LHCN-M2 (cell line): ENCODE results near the gene DISP2. TPM values are rescaled to one million over a fixed set of nuclear protein-coding genes. Genes with fewer than 3 reads are reported as not detected.

ENCODE experiments used
- DNase-seq: peaks from one replicate; pipeline ENCODE4 v3.0.0-alpha.2; 2012; ENCODE audit warnings: low read depth
- total RNA-seq: library from RNA; depleted of rRNA; stranded (reverse); fragments of >200 nt; gene quantifications from 2 replicates; pipeline ENCODE4 v1.2.3, GENCODE V29; 2014

Gene DISP2
- total RNA-seq, 1 experiment from 2014 or later, result 1.3 TPM

DNA sequence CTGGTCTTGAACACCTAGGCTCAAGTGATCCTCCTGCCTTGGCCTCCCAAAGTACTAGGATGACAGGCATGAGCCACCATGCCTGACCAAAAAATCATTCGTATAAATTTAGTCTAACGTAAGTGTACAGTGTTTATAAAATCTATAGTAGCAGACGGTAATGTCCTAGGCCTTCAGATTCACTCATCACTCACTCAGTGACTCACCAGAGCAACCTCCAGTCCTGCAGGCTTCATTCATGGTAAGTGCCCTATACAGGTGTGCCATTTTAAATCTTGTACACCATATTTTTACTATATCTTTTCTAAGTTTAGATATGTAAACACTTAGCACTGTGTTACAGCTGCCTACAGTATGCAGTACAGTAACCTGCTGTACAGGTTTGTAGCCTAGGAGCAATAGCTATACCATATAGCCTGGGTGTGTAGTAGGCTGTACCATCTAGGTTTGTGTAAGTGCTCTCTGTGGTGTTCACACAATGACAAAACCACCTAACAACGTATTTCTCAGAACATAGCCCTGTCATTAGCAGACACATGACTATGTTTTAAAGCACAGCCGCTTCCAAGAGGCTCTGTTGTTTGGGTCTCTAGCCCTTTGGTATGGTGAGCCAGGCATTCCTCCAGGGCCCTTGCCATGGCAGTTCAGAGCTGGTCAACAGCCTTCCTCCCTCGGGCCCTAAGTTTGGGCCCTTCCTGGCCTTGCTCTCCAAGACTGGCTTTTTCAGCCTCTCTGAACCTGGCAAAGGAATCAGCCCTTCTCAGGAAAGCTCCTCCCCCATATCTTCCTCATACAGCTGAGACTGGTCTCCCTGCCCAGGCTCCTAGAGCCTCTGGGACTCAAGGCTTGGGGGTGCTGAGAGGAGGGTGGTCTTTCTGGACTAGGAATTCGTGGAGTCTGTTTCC is 15.4 kb upstream of the DISP2 start:
- DNase-seq, result no peak

DNA sequence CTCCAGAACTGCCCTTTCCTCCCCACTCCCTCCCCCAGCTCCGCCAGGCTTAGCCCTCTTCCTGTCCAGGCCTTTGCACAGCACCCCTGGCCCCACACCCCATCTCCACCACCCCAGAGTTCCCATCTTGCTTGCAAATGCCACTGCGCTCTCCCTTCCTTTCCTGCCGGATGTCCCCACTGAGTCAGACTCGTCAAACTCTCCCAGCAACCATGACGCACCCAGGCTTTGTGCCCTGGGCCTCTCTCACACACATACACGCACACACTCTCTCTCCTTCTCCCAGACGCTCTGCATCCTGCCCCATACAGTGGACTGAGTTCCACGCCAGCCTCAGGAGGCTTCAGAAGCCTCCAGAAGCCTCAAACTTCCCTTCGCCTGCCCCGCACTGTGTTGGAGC is 14.5 kb upstream of the DISP2 start:
- DNase-seq, result peak; percentile 74

DNA sequence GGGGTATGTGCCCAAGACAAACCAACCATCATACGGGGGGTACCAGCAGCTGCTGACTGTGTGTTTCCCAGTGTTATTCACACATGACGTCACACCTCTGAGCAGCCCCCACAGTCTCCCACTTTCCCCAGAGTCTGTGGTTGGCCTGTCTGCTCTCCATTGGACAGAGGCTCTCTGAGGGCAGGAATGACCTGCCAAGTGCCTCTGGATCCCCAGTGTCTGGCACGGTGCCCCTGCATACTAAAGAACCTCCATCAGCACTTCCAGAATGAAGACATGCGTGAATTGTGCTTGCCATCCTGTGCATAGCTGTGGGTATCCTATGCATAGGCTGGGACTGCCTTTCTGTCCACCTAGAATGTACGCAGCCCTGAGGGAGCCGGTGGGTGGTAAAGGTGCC is 13.8 kb upstream of the DISP2 start:
- no peak for DNase-seq

GRCh38 chr15:40344631-40345120 is 13.3 kb upstream of the DISP2 start:
- peak; percentile 61 for DNase-seq

DNA sequence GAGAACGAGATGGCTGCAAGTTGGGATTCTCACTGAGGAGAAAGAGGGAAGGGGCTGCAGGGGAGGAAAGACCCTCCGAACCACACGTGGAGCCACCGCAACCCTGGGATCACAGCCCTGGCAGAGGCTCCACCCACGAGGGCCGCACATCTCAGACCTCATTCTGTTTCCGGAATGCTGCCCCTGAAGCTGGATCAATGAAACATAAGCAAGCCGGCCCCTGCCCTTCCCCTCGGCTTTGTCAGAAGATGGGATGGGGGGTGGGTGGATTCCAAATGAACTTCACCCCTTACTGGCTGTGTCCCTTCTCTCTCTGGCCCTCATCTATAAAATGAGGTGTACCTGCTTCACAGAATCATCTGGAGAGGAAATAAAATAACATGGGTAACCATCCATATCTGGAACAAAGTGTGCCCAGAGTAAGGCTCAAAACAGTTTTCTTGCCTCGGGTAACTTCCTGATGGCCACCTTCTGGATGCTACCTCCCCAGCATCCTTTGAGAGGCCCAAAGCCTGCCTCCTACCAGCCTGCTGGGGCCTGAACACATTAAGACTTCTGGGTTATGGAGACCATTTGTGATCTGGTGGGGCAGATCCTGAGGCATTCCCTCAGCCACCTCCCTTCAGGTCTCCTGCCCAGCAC is 12.7 kb upstream of the DISP2 start:
- DNase-seq, result no peak

DNA sequence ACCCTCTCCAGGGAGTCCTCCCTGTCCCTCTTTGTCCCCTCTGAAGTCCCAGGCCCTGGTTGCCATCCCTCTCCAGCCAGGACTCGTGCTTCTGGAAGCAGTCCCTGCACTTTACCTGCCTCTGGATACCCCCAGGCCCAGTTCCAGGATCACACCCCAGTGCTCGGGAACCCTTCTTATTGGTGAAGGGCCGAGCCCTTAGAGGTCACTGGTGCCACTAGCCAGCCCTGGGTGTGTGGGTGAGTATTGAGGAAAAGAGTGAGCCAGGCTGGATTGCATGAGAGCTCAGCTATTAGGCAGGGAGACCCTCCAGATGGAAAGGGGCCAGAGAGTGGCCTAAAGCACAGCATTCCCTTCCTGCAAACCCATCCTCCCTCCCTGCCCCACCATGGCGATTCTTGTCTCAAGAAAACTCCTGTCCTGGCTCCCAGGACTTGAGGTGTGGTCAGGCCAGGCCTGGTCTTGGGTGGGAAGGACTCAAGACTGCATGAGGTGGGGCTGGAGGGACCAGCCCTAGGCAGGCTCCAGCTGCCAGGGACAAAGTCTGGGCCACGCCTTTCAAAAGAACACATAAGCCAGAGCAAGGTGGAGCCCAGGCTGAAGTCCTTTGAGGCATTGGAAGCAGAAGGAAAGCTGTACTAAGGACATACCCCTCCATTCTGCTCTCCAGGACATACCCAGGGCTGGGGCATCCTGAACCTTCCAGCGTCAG is 12.0 kb upstream of the DISP2 start:
- no peak for DNase-seq

GRCh38 chr15:40346579-40347558 is 11.2 kb upstream of the DISP2 start:
- DNase-seq, result no peak

GRCh38 chr15:40347559-40348473 is 10.2 kb upstream of the DISP2 start:
- DNase-seq, result no peak

DNA sequence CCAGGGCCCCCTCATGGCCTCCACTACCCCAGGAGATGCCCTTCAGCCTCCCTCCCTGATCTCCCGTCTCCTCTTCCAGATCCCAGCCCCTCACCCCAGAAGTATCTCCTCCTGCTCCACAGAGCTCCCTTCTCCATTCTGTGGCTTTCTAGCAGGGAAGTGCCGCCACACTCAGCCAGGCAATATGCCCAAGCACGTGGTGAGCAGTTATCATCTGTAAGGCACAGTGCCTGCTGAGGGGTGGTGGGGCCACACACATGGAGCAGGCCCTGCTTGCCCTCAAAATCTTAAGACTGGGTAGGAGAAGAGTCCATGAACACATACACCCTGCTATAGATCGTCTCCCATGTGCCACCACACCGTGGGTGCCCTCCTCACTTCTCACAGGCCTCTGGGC is 9.5 kb upstream of the DISP2 start:
- DNase-seq, result no peak

- DNase-seq, result no peak
Observed at GRCh38 chr15:40349163-40349562, 8.9 kb upstream of the DISP2 start.

DNA sequence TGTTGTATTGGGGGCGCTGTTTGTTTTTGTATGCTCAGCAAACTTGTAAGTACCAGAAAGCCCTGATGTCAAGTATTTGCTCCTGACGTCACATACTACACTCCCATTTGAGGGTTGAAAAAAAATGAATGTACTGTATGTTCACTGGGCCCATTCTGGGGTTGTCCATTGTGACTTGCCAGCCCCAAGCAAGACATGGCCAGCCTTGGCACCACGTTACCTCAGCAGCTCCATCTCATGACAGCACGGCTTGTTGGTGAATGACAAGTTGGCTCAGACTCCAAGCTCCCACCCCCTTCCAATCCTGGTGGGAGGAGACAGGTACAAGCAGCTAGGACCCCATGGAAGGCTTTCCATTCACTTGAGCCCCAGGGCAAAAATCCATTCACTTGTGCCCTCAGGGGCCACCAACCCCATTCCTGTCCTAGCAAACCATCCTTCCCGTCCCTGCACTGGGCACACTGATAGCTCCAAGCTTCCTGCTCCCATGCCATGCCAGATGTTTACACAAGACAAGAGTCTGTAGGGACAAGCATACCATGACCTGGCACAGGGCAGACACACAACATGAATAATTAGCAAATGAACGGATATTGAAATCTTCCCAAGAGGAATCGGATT is 5.6 kb upstream of the DISP2 start:
- DNase-seq, result no peak

GRCh38 chr15:40353697-40354096 is 4.3 kb upstream of the DISP2 start:
- no peak for DNase-seq

DNA sequence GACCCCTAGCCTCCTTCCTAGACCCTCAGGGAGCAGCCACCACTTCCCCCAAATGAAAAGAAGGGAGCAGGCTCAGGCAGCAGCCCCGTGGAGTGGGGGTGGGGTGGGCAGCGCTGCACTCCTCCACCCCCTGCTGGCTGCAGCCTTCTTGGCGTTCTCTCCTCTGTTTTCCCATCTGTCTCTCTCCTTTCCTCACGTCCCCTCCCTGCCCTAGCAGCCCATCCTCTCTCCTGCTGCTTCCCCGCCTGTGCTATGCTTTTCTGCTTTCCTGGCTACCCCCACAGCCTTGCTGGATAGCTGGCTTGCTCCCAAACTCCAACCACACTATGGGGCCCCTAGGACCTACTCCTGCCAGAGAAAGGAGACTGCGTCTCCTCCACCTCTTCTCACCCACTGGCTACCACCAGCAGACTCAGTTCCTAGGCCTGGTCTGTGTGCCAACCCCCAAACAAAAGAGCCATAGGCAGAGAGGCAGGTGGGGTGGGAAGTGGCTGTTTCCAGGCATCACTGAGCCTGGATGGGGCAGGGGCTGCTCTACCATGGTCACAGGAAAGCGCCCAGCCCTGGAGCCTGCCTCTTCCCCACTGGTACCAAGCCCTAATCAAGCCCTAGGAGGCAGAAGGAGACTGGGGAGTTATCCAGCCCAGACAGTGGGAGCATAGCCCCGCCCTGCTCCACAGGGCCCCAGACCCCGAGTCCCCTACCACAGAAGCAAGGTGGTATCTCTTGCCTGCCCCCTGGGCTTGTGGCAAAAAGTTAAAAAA is 3.4 kb upstream of the DISP2 start:
- peak; percentile 37 for DNase-seq

DNA sequence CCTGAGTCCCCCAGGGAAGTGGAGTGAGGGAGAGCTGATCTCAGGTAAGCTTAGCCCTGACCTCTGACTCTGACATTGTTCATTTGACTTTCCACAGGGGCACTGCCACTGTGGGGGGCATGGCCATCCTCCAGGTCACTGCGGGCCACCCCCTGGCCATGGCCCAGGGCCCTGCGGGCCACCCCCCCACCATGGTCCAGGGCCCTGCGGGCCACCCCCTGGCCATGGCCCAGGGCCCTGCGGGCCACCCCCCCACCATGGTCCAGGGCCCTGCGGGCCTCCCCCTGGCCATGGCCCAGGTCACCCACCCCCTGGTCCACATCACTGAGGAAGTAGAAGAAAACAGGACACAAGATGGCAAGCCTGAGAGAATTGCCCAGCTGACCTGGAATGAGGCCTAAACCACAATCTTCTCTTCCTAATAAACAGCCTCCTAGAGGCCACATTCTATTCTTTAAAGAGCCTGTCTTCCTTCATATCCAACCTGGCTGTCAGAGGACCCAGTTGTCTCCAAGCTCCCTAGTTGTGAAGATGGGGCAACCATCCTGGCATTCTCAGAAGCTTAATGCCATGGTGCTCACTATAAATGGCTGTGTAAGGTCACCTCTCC is 1.9 kb upstream of the DISP2 start:
- no peak for DNase-seq

GRCh38 chr15:40357246-40357645 is 773 bp upstream of the DISP2 start:
- DNase-seq, result no peak

GRCh38 chr15:40358471-40359353 is 693 bp downstream of the DISP2 start:
- DNase-seq, result no peak

DNA sequence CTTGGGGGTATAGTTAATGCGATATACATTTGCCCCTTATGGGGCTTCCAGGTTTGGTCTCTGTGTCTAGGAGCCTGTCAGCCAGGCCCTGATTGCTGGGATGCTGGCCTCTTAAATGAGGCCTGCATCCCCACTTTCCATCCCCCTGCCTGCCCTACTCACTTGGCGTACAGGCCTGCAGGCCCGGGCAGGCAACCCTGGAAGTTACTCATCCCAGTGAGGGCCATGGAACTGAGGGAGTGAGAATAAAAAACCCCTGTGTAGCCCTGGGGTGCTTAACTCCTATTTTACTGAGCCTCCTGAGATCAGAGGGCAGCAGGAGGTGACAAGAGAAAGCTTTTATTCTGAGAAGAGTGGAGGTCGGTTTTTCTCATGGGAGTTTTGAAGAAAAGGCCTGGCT is 2.0 kb downstream of the DISP2 start:
- DNase-seq, result no peak
